H1 (cell line): ENCODE measurements around the gene NFIC. TPM values are rescaled to one million over a fixed set of nuclear protein-coding genes. Genes with fewer than 3 reads are reported as not detected.

Experiments
- BACH1 ChIP-seq: IDR thresholded peaks from 2 replicates; pipeline ENCODE4 v1.6.1; 2012; ENCODE audit warnings: low read length, improper control_type of control experiment
- POLR2A ChIP-seq, 2 experiments: IDR thresholded peaks; 1 replicate in 1 of 2; 2 replicates in 1 of 2; pipeline ENCODE4 v1.6.1; 2011; ENCODE audit warnings: low read depth in 2 of 2, low read length in 2 of 2, mild to moderate bottlenecking in 2 of 2; ENCODE audit errors: control extremely low read depth in 1 of 2
- SAP30 ChIP-seq: fragments of 300-600 bp; sonication (generic); IDR thresholded peaks from 2 replicates; pipeline ENCODE4 v1.7.1; 2012; ENCODE audit warnings: low read length, moderate library complexity, mild to moderate bottlenecking, inconsistent platforms; ENCODE audit not compliant: insufficient read depth, insufficient replicate concordance
- SIX5 ChIP-seq: IDR thresholded peaks from 2 replicates; pipeline ENCODE4 v1.6.1; 2011; ENCODE audit warnings: mild to moderate bottlenecking, low read depth, low read length
- polyA plus RNA-seq, 7 experiments: library from polyadenylated mRNA; depleted of rRNA in 3 of 7; stranded (reverse) in 5 of 7; unstranded in 2 of 7; fragments of >200 nt in 5 of 7; fragments of 200-250 nt in 2 of 7; gene quantifications; 1 replicate in 5 of 7; 2 replicates in 1 of 7; 4 replicates in 1 of 7; pipeline versions ENCODE4 v1.2.1 to v1.2.3, GENCODE V29; 2011 to 2013; ENCODE audit warnings: missing spikeins in 2 of 7, mixed read lengths in 2 of 7
- total RNA-seq: library from RNA; stranded (reverse); fragmentation: NEBNext Ultra II Directional; extraction: Animal tissue kit (Norgen Biotek cat#: 25700); gene quantifications from 2 replicates; pipeline ENCODE4 v1.2.1, GENCODE V29; 2021
- TF ChIP-seq, protein P1 (sequence below): fragments of 300-600 bp; sonication (generic); IDR thresholded peaks from 2 replicates; pipeline ENCODE4 v1.7.1; 2012; ENCODE audit warnings: low read length, moderate library complexity, mild to moderate bottlenecking, inconsistent platforms; ENCODE audit not compliant: insufficient replicate concordance

The NFIC gene
- total and polyA plus RNA-seq, 2 of the 8 experiments (the other 6 are each of a cell fraction or from before 2014, with no cell fraction given), result 0.56 to 3.2 TPM

DNA sequence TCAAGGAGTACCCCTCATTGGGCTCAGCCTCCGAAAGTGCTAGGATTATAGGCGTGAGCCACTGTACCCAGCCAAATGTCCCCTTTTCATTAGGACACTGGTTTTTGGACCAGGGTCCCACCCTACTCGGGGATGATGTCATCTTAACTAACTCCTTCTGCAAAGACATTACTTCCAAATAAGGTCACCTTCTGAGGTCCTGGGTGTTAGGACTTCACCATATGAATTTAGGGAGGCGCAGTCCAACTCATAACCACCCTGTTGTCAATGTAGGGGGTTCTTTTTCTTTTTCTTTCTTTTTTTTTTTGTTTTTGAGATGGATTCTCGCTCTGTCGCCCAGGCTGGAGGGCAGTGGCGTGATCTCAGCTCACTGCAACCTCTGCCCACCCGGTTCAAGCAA lies 32.7 kb upstream of the NFIC start (continued):
- TF ChIP-seq, protein P1, sequence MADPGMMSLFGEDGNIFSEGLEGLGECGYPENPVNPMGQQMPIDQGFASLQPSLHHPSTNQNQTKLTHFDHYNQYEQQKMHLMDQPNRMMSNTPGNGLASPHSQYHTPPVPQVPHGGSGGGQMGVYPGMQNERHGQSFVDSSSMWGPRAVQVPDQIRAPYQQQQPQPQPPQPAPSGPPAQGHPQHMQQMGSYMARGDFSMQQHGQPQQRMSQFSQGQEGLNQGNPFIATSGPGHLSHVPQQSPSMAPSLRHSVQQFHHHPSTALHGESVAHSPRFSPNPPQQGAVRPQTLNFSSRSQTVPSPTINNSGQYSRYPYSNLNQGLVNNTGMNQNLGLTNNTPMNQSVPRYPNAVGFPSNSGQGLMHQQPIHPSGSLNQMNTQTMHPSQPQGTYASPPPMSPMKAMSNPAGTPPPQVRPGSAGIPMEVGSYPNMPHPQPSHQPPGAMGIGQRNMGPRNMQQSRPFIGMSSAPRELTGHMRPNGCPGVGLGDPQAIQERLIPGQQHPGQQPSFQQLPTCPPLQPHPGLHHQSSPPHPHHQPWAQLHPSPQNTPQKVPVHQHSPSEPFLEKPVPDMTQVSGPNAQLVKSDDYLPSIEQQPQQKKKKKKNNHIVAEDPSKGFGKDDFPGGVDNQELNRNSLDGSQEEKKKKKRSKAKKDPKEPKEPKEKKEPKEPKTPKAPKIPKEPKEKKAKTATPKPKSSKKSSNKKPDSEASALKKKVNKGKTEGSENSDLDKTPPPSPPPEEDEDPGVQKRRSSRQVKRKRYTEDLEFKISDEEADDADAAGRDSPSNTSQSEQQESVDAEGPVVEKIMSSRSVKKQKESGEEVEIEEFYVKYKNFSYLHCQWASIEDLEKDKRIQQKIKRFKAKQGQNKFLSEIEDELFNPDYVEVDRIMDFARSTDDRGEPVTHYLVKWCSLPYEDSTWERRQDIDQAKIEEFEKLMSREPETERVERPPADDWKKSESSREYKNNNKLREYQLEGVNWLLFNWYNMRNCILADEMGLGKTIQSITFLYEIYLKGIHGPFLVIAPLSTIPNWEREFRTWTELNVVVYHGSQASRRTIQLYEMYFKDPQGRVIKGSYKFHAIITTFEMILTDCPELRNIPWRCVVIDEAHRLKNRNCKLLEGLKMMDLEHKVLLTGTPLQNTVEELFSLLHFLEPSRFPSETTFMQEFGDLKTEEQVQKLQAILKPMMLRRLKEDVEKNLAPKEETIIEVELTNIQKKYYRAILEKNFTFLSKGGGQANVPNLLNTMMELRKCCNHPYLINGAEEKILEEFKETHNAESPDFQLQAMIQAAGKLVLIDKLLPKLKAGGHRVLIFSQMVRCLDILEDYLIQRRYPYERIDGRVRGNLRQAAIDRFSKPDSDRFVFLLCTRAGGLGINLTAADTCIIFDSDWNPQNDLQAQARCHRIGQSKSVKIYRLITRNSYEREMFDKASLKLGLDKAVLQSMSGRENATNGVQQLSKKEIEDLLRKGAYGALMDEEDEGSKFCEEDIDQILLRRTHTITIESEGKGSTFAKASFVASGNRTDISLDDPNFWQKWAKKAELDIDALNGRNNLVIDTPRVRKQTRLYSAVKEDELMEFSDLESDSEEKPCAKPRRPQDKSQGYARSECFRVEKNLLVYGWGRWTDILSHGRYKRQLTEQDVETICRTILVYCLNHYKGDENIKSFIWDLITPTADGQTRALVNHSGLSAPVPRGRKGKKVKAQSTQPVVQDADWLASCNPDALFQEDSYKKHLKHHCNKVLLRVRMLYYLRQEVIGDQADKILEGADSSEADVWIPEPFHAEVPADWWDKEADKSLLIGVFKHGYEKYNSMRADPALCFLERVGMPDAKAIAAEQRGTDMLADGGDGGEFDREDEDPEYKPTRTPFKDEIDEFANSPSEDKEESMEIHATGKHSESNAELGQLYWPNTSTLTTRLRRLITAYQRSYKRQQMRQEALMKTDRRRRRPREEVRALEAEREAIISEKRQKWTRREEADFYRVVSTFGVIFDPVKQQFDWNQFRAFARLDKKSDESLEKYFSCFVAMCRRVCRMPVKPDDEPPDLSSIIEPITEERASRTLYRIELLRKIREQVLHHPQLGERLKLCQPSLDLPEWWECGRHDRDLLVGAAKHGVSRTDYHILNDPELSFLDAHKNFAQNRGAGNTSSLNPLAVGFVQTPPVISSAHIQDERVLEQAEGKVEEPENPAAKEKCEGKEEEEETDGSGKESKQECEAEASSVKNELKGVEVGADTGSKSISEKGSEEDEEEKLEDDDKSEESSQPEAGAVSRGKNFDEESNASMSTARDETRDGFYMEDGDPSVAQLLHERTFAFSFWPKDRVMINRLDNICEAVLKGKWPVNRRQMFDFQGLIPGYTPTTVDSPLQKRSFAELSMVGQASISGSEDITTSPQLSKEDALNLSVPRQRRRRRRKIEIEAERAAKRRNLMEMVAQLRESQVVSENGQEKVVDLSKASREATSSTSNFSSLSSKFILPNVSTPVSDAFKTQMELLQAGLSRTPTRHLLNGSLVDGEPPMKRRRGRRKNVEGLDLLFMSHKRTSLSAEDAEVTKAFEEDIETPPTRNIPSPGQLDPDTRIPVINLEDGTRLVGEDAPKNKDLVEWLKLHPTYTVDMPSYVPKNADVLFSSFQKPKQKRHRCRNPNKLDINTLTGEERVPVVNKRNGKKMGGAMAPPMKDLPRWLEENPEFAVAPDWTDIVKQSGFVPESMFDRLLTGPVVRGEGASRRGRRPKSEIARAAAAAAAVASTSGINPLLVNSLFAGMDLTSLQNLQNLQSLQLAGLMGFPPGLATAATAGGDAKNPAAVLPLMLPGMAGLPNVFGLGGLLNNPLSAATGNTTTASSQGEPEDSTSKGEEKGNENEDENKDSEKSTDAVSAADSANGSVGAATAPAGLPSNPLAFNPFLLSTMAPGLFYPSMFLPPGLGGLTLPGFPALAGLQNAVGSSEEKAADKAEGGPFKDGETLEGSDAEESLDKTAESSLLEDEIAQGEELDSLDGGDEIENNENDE, result no peak
- no peak for TF ChIP-seq BACH1
- no peak for TF ChIP-seq SAP30
- TF ChIP-seq SIX5, result no peak
- TF ChIP-seq POLR2A (IDR thresholded peaks at IDR 0.05; ENCODE audit: control extremely low read depth in 1 of 2, low read depth in 2 of 2, low read length in 2 of 2), result no peak
